HG03558 (cell line): ENCODE data around the gene SGMS1.
A peak's percentile ranks its signal among the peaks of the same experiment; 100 is the strongest.
"Not testable (repeated sequence)": the region's sequence is repeated elsewhere in the genome, so short reads cannot be mapped to it uniquely, and the experiment has no call there.

Source experiments
- ATAC-seq: cut with Tn5 transposase; IDR thresholded peaks from one replicate; pipeline ENCODE4 v1.9.1; 2021; ENCODE audit warnings: moderate number of reproducible peaks; ENCODE audit not compliant: unreplicated experiment; ENCODE audit errors: extremely low read depth

Gene SGMS1

GRCh38 chr10:50438049-50438936 is 185.5 kb downstream of the SGMS1 start:
- no peak for ATAC-seq

- ATAC-seq, result no peak
These were observed 186.5 kb downstream of the SGMS1 start for GRCh38 chr10:50437248-50437647.

GRCh38 chr10:50436805-50437204 is 187.0 kb downstream of the SGMS1 start:
- no peak for ATAC-seq

- peak; percentile 27 for ATAC-seq
These were observed 191.3 kb downstream of the SGMS1 start for GRCh38 chr10:50432211-50433009.

- ATAC-seq, result peak; percentile 72
These were observed 192.0 kb downstream of the SGMS1 start for GRCh38 chr10:50431791-50432190.

GRCh38 chr10:50431133-50431532 is 192.6 kb downstream of the SGMS1 start:
- ATAC-seq, result no peak

- ATAC-seq, result peak; percentile 82
These were observed 197.3 kb downstream of the SGMS1 start for GRCh38 chr10:50426485-50426884.

GRCh38 chr10:50425215-50425614 is 198.5 kb downstream of the SGMS1 start:
- not testable (repeated sequence) for ATAC-seq

GRCh38 chr10:50423448-50423847 is 200.3 kb downstream of the SGMS1 start:
- no peak for ATAC-seq

GRCh38 chr10:50422259-50422658 is 201.5 kb downstream of the SGMS1 start:
- no peak for ATAC-seq

GRCh38 chr10:50421026-50421719 is 202.6 kb downstream of the SGMS1 start:
- peak; percentile 38 for ATAC-seq

GRCh38 chr10:50420196-50420595 is 203.6 kb downstream of the SGMS1 start:
- no peak for ATAC-seq

- ATAC-seq, result no peak
These were observed 204.0 kb downstream of the SGMS1 start for GRCh38 chr10:50419756-50420155.

GRCh38 chr10:50419091-50419490 is 204.7 kb downstream of the SGMS1 start:
- ATAC-seq, result no peak

- peak; percentile 42 for ATAC-seq
These were observed 205.6 kb downstream of the SGMS1 start for GRCh38 chr10:50417886-50418830.

- ATAC-seq, result no peak
These were observed 206.3 kb downstream of the SGMS1 start for GRCh38 chr10:50417486-50417885.

GRCh38 chr10:50416881-50417280 is 206.9 kb downstream of the SGMS1 start:
- ATAC-seq, result no peak

GRCh38 chr10:50416181-50416824 is 207.5 kb downstream of the SGMS1 start:
- no peak for ATAC-seq

- no peak for ATAC-seq
These were observed 208.5 kb downstream of the SGMS1 start for GRCh38 chr10:50415292-50415691.
